Karpas-422 (cell line): ENCODE measurements around the gene ABAT. TPM values are rescaled to one million over a fixed set of nuclear protein-coding genes. Genes with fewer than 3 reads are reported as not detected.
"Not testable (repeated sequence)": the region's sequence is repeated elsewhere in the genome, so short reads cannot be mapped to it uniquely, and the experiment has no call there.

Source experiments
- DNase-seq: peaks from one replicate; pipeline ENCODE4 v3.0.0-alpha.2; 2015
- H2AFZ ChIP-seq: fragments of 200-600 bp; sonication (generic); 2 replicates; pipeline ENCODE4 v1.6.1; 2014; ENCODE audit warnings: antibody characterized with exemption, low read length, mixed read lengths
- H3K27ac ChIP-seq: fragments of 200-600 bp; sonication (generic); 2 replicates; pipeline ENCODE4 v1.5.1; 2014; ENCODE audit warnings: mild to moderate bottlenecking, low read length, moderate library complexity
- H3K27me3 ChIP-seq: fragments of 200-600 bp; sonication (generic); 2 replicates; pipeline ENCODE4 v1.6.1; 2014; ENCODE audit warnings: low read length, mixed read lengths
- H3K36me3 ChIP-seq: fragments of 200-600 bp; sonication (generic); 2 replicates; pipeline ENCODE4 v1.6.1; 2014; ENCODE audit warnings: low read length, mixed read lengths; ENCODE audit not compliant: insufficient read depth
- H3K4me1 ChIP-seq: fragments of 200-600 bp; sonication (generic); 2 replicates; pipeline ENCODE4 v1.6.1; 2014; ENCODE audit warnings: mild to moderate bottlenecking, low read length, mixed read lengths
- H3K4me2 ChIP-seq: fragments of 200-600 bp; sonication (generic); 2 replicates; pipeline ENCODE4 v1.6.1; 2014; ENCODE audit warnings: low read length, low read depth, mild to moderate bottlenecking; ENCODE audit not compliant: poor library complexity, severe bottlenecking
- H3K4me3 ChIP-seq: fragments of 200-600 bp; sonication (generic); 2 replicates; pipeline ENCODE4 v1.5.1; 2014; ENCODE audit warnings: mild to moderate bottlenecking, antibody characterized with exemption, low read length, mixed read lengths
- H3K79me2 ChIP-seq: fragments of 200-600 bp; sonication (generic); 2 replicates; pipeline ENCODE4 v1.6.1; 2014; ENCODE audit warnings: mild to moderate bottlenecking, low read length, mixed read lengths
- H3K9ac ChIP-seq: fragments of 200-600 bp; sonication (generic); 2 replicates; pipeline ENCODE4 v1.6.0; 2014; ENCODE audit warnings: low read length
- H3K9me2 ChIP-seq: fragments of 200-600 bp; sonication (generic), shearing (Covaris generic); replicated peaks from 2 replicates; pipeline ENCODE4 v1.6.0; 2014; ENCODE audit warnings: mild to moderate bottlenecking, low read length, moderate library complexity; ENCODE audit not compliant: insufficient read depth
- H3K9me3 ChIP-seq: fragments of 300-700, 200-600 bp; sonication (generic); 2 replicates; pipeline ENCODE4 v1.6.1; 2014; ENCODE audit warnings: low read length, mixed read lengths
- H4K20me1 ChIP-seq: fragments of 200-600 bp; sonication (generic); 2 replicates; pipeline ENCODE4 v1.6.1; 2014; ENCODE audit warnings: mild to moderate bottlenecking, antibody characterized with exemption, low read length, low read depth; ENCODE audit not compliant: insufficient read depth
- total RNA-seq: library from RNA; depleted of rRNA; stranded (reverse); fragments of >200 nt; shearing (Covaris generic); gene quantifications from 2 replicates; pipeline ENCODE4 v1.2.3, GENCODE V29; 2014; ENCODE audit warnings: low replicate concordance

The ABAT gene
- total RNA-seq, 1 experiment from 2014 or later = 8.2 TPM

DNA sequence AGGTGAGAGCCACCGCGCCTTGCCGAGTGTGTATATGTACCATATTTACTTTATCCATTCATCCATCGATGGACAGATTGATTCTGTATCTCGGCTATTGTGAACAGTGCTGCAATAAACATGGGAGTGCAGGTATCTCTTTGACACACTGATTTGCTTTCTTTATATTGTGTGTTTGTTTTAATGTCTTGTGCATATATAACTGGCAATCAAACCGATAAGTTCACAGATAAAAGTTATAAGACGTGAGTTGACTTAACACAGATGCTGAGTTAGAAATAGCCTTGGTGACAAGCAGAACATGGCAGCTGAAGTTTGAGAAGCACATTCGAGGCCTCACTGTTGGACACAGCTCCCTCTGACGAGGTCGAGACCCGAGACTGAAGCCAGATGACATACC lies 99.8 kb downstream of the ABAT start:
- Histone ChIP-seq H3K9me3 (no peaks in the 10 kb centered on the region), H3K4me2 (no peak overlapping the region), H3K27ac (no peak overlapping the region), H3K9me2 (no peaks in the 10 kb centered on the region), H3K4me1 (no peaks in the 10 kb centered on the region), H3K27me3 (no peaks in the 10 kb centered on the region), H3K36me3 (no peaks in the 10 kb centered on the region), H3K4me3 (no peak overlapping the region), H4K20me1 (no peaks in the 10 kb centered on the region), H2AFZ (no peak overlapping the region), H3K9ac (no peak overlapping the region), H3K79me2 (no peaks in the 10 kb centered on the region)
- peak; percentile 11 for DNase-seq

DNA sequence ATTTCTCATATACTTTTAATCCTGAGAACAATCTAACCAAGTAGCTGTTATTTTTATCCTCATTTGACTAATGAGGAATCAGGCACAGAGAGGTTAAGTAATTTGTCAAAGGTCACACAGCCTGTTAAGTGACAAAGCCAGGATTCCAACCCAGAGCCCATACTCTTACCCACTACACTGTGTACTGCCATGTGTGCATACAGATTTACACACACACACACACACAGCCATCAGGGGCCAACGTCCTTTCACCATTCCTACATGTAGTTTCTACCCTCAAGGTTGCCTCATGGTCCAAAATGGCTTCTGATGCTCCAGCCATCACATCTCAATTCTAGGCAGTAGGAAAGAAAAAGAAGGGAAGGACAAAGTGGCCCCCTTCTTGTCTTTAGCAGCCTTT lies 100.9 kb downstream of the ABAT start:
- Histone ChIP-seq H3K4me1 (no peaks in the 10 kb centered on the region), H3K27ac (no peak overlapping the region), H3K4me3 (no peak overlapping the region), H3K4me2 (no peak overlapping the region), H3K9ac (no peak overlapping the region), H3K9me2 (no peaks in the 10 kb centered on the region), H4K20me1 (no peaks in the 10 kb centered on the region), H3K79me2 (no peaks in the 10 kb centered on the region), H3K36me3 (no peaks in the 10 kb centered on the region), H3K27me3 (no peaks in the 10 kb centered on the region), H3K9me3 (no peaks in the 10 kb centered on the region), H2AFZ (no peak overlapping the region)
- DNase-seq = no peak

DNA sequence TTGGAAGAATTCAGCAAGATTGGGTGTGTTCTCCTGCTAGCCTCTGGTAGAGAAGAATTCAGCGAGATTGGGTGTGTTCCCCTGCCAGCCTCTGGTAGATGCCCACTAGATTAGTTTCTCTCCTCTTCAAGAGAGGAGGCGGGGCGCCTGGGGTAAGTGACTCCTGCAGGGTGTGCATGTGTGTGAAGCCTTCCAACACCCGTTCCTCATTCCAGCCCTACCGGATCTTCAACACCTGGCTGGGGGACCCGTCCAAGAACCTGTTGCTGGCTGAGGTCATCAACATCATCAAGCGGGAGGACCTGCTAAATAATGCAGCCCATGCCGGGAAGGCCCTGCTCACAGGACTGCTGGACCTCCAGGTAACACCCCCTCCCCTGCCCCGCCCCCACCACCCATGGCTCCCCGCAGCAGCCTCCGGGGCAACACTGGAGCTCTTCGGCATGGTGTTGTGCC lies 101.7 kb downstream of the ABAT start:
- Histone ChIP-seq H3K79me2 (no peaks in the 10 kb centered on the region), H2AFZ (no peak overlapping the region), H3K27ac (no peak overlapping the region), H3K4me3 (no peak overlapping the region), H3K36me3 (no peaks in the 10 kb centered on the region), H3K4me2 (no peak overlapping the region), H3K9ac (no peak overlapping the region), H3K9me2 (no peaks in the 10 kb centered on the region), H3K9me3 (no peaks in the 10 kb centered on the region), H3K4me1 (no peaks in the 10 kb centered on the region), H4K20me1 (no peaks in the 10 kb centered on the region), H3K27me3 (no peaks in the 10 kb centered on the region)
- peak; percentile 33 for DNase-seq

DNA sequence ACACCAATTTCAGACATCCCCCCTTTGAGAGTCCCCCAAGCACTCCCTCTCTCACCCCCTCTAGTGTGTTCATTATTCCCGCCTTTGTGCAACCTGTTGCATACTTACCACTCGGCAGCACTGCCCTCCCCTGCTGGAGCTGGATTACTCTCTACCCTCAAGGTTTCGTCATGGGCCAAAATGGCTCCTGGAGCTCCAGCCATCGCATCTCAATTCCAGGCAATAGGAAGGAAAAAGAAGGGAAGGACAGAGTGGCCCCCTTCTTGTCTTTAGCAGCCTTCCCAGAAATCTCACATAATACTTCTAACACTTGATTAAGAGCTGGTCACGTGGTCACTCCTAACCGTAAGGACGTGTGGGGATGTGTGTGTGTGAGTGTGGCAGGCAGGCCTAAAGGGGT lies 102.8 kb downstream of the ABAT start:
- Histone ChIP-seq H3K9me2 (no peaks in the 10 kb centered on the region), H3K9ac (no peak overlapping the region), H3K27me3 (no peaks in the 10 kb centered on the region; the same call in 1 of the 2 replicates), H3K27ac (no peak overlapping the region), H2AFZ (no peak overlapping the region), H3K4me1 (no peaks in the 10 kb centered on the region), H3K9me3 (no peaks in the 10 kb centered on the region), H3K4me2 (no peak overlapping the region), H3K36me3 (no peaks in the 10 kb centered on the region), H3K4me3 (no peak overlapping the region), H3K79me2 (no peaks in the 10 kb centered on the region), H4K20me1 (no peaks in the 10 kb centered on the region)
- DNase-seq = no peak

DNA sequence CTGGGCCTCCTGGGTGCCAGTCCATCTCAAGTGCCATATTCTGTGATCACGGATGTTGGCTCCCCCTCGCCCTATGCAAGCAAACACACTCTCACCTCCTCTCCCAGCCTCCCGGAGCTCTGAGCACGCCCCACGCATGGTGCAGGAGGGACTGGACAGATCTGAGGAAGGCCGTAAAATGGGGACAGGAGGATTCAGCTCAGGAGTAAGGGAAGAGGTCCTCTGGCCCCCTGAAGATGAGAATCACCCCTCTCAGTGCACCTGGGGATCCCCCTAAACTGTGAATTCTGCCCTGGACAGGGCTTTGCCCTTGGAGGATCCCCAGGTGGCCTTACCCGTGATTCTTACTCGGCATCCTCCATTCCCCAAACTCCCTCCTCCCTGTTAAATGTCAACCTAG lies 107.4 kb downstream of the ABAT start:
- H3K9me2 ChIP-seq = no peaks in the 10 kb centered on the region
- no peak for DNase-seq
- H4K20me1 ChIP-seq = no peaks in the 10 kb centered on the region
- H3K4me2 ChIP-seq = no peak overlapping the region
- H2AFZ ChIP-seq = no peak overlapping the region
- H3K4me1 ChIP-seq = no peaks in the 10 kb centered on the region
- no peak overlapping the region for H3K27ac ChIP-seq
- no peaks in the 10 kb centered on the region; the same call in 1 of the 2 replicates for H3K27me3 ChIP-seq
- H3K4me3 ChIP-seq = no peak overlapping the region
- H3K79me2 ChIP-seq = no peaks in the 10 kb centered on the region
- no peaks in the 10 kb centered on the region for H3K36me3 ChIP-seq
- H3K9ac ChIP-seq = no peak overlapping the region
- H3K9me3 ChIP-seq = no peaks in the 10 kb centered on the region

DNA sequence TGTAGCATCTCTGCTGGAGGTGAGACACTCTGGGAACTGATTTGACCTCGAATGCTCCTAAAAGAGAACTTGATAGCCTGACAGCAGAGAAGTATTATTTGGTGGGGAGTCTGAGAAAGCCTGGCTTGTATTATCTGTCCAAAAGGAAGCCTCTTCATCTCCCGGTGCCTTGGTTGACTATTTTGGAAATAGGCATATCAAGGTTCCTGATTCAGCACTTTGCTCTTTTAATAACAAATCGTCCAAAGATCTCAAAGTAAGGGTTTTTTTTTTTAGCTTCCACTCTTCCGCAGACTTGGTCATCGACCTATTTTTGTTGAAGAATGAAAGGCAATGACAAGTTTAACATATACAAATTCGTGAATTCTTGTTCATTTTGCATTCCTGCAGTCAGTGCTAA lies 108.3 kb downstream of the ABAT start:
- Histone ChIP-seq H3K9me3 (no peaks in the 10 kb centered on the region), H2AFZ (no peak overlapping the region), H3K36me3 (no peaks in the 10 kb centered on the region), H3K4me1 (no peaks in the 10 kb centered on the region), H3K27ac (no peak overlapping the region), H3K4me2 (no peak overlapping the region), H3K9ac (no peak overlapping the region), H3K79me2 (no peaks in the 10 kb centered on the region), H3K27me3 (no peaks in the 10 kb centered on the region; the same call in 1 of the 2 replicates), H4K20me1 (no peaks in the 10 kb centered on the region), H3K9me2 (no peaks in the 10 kb centered on the region), H3K4me3 (no peak overlapping the region)
- peak; percentile 14 for DNase-seq

DNA sequence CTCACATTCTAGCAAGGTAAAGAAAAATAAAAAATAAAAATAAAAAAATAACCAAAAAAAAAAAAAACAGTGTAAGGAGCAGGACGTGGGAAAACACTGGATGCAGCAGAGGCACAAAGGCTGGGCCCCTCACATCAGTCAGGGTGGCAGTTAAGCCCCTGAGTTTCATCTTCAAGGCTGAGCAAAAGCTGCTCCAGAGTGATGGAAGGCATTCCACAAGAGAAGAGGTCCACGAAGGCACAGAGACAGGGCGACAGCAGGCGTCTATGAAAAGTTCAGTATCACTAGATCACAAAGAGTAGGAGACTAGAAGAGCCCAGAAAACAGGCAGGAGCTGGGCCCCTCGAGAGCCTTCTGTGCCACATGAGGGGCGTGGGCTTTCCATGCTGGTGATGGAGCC lies 111.0 kb downstream of the ABAT start:
- no peaks in the 10 kb centered on the region for H3K36me3 ChIP-seq
- H3K27ac ChIP-seq = no peak overlapping the region
- no peak overlapping the region for H2AFZ ChIP-seq
- no peak for DNase-seq
- H3K27me3 ChIP-seq = no peaks in the 10 kb centered on the region; the same call in 1 of the 2 replicates
- no peak overlapping the region for H3K4me3 ChIP-seq
- no peaks in the 10 kb centered on the region for H3K9me3 ChIP-seq
- no peaks in the 10 kb centered on the region for H3K9me2 ChIP-seq
- no peaks in the 10 kb centered on the region for H4K20me1 ChIP-seq
- no peak overlapping the region for H3K9ac ChIP-seq
- H3K4me2 ChIP-seq = no peak overlapping the region
- H3K79me2 ChIP-seq = no peaks in the 10 kb centered on the region
- no peaks in the 10 kb centered on the region for H3K4me1 ChIP-seq

DNA sequence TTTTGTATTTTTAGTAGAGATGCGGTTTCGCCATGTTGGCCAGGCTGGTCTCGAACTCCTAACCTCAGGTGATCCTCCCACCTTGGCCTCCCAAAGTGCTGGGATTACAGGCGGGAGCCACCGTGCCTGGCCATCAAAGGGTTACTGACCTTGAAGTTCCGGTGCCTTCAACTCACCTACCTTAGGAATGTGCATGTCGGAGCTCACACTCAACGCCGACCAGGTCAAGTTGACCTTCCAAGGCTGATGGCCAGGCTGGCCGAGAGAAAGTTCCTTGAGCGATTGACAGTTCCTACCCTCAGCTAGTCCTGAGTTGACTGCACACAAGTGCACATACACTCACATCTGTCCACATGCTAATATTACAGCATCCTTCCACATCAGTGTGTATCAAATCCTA lies 111.9 kb downstream of the ABAT start:
- H3K9ac ChIP-seq, H3K9me3 ChIP-seq, H3K9me2 ChIP-seq, H3K4me3 ChIP-seq, H3K27ac ChIP-seq, H3K4me2 ChIP-seq, H3K36me3 ChIP-seq, H3K4me1 ChIP-seq, DNase-seq, H3K79me2 ChIP-seq, H4K20me1 ChIP-seq, H3K27me3 ChIP-seq, H2AFZ ChIP-seq: not testable (repeated sequence)
